WTC11 (cell line): ENCODE measurements around the gene U2AF1.
"Not testable (repeated sequence)": the region's sequence is repeated elsewhere in the genome, so short reads cannot be mapped to it uniquely, and the experiment has no call there.

Experiments
- ZBTB21 ChIP-seq: sonication (generic); formaldehyde crosslinking; IDR thresholded peaks from 2 replicates; pipeline ENCODE4 v1.8.1; 2023; ENCODE audit warnings: mild to moderate bottlenecking, missing genetic modification reagents, borderline replicate concordance
- ZNF121 ChIP-seq: sonication (generic); formaldehyde crosslinking; IDR thresholded peaks from 2 replicates; pipeline ENCODE4 v1.8.0; 2023; ENCODE audit warnings: missing genetic modification reagents

DNA sequence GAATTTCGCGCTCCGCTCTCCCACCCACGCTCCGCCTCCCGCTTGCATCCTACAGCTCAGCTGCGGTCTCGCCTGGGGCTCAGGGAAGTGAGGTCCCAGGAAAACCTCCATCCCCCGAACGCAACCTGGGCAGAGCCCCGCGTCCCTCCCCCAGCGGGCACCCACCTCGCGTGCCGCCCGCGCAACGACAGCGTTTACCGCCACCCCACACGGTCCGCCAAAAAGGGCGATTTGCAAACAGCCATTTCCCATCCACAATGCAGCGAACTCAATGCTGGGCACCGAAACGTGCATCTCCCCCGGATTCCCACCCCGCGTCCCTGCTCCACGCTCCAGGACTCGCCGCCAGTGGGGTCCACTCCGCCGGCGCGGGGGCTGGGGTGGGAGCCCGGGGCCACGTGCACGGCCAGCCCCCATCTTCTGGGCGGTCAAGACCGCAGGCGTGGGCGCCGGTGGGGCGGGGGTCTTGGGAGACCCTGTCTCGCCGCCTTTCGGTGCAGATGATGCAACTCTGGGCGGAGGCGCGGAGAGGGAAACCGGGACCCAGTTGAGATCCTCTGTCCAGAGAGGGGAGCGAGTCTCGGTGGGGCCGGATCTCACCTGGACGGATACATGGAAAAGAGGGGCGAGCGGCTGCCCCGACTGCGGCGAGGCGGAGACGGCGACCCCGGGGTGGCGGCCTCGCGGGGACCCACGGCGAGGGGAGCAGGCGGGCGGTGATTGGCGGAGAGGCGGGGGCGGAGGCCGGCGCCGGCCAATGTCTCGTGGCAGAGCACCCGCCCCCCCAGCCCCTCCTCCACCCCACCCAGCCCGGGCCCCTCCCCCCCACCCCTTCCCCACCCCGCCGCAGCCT is 32.0 kb downstream of the U2AF1 start, which contains the start of gene CBS:
- not testable (repeated sequence) for TF ChIP-seq ZBTB21, ZNF121
